H9 (cell line): ENCODE data around the gene PTPRF. TPM values are rescaled to one million over a fixed set of nuclear protein-coding genes. Genes with fewer than 3 reads are reported as not detected.

Experiments used
- DNase-seq: peaks from one replicate; pipeline ENCODE4 v3.0.0-alpha.2; 2017
- H2AFZ ChIP-seq: one replicate; pipeline ENCODE4 v1.6.1; 2013; ENCODE audit warnings: mild to moderate bottlenecking, low read length, control low read depth, moderate library complexity
- H2AK5ac ChIP-seq: 2 replicates; pipeline ENCODE4 v1.6.1; 2013; ENCODE audit warnings: low read length, control low read depth, mixed read lengths; ENCODE audit not compliant: insufficient read length
- H2BK120ac ChIP-seq: one replicate; pipeline ENCODE4 v1.6.1; 2013; ENCODE audit warnings: low read depth, mild to moderate bottlenecking, low read length, control low read depth, inconsistent platforms; ENCODE audit not compliant: poor library complexity, severe bottlenecking
- H2BK12ac ChIP-seq: 2 replicates; pipeline ENCODE4 v1.6.1; 2013; ENCODE audit warnings: low read length, control low read depth, mixed read lengths, low read depth; ENCODE audit not compliant: insufficient read length
- H2BK15ac ChIP-seq: 2 replicates; pipeline ENCODE4 v1.6.1; 2013; ENCODE audit warnings: low read depth, low read length, control low read depth
- H2BK20ac ChIP-seq: one replicate; pipeline ENCODE4 v1.6.1; 2013; ENCODE audit warnings: low read depth, mild to moderate bottlenecking, low read length, control low read depth, inconsistent platforms; ENCODE audit not compliant: poor library complexity, severe bottlenecking
- H2BK5ac ChIP-seq: 2 replicates; pipeline ENCODE4 v1.6.1; 2013; ENCODE audit warnings: low read length, control low read depth, mixed read lengths; ENCODE audit not compliant: insufficient read length
- H3K14ac ChIP-seq: 2 replicates; pipeline ENCODE4 v1.6.1; 2013; ENCODE audit warnings: low read length, control low read depth; ENCODE audit not compliant: insufficient read depth
- H3K18ac ChIP-seq: 2 replicates; pipeline ENCODE4 v1.6.1; 2013; ENCODE audit warnings: low read depth, mild to moderate bottlenecking, mixed read lengths, low read length, control low read depth; ENCODE audit not compliant: insufficient read length
- H3K23ac ChIP-seq: 2 replicates; pipeline ENCODE4 v1.6.1; 2013; ENCODE audit warnings: low read length, control low read depth, mixed read lengths, low read depth; ENCODE audit not compliant: insufficient read length
- H3K23me2 ChIP-seq: 2 replicates; pipeline ENCODE4 v1.6.1; 2013; ENCODE audit warnings: low read depth, mild to moderate bottlenecking, mixed read lengths, low read length, control low read depth; ENCODE audit not compliant: insufficient read length, poor library complexity, severe bottlenecking
- H3K27ac ChIP-seq: 2 replicates; pipeline ENCODE4 v1.5.1; 2013; ENCODE audit warnings: low read length, control low read depth, mixed read lengths, low read depth; ENCODE audit not compliant: insufficient read length
- H3K27me3 ChIP-seq: 2 replicates; pipeline ENCODE4 v1.6.1; 2013; ENCODE audit warnings: low read length, control low read depth, inconsistent platforms; ENCODE audit not compliant: insufficient read depth
- H3K4ac ChIP-seq: 2 replicates; pipeline ENCODE4 v1.6.1; 2013; ENCODE audit warnings: low read depth, mild to moderate bottlenecking, control low read depth, inconsistent platforms, low read length, moderate library complexity
- H3K4me1 ChIP-seq: 2 replicates; pipeline ENCODE4 v1.6.1; 2013; ENCODE audit warnings: low read length, control low read depth, inconsistent platforms; ENCODE audit not compliant: insufficient read depth
- H3K4me2 ChIP-seq: 2 replicates; pipeline ENCODE4 v1.6.1; 2013; ENCODE audit warnings: low read length, control low read depth, mixed read lengths; ENCODE audit not compliant: insufficient read length, insufficient read depth
- H3K56ac ChIP-seq: 2 replicates; pipeline ENCODE4 v1.6.1; 2013; ENCODE audit warnings: low read depth, mild to moderate bottlenecking, mixed read lengths, low read length, control low read depth; ENCODE audit not compliant: insufficient read length
- H3K79me1 ChIP-seq: 2 replicates; pipeline ENCODE4 v1.6.1; 2013; ENCODE audit warnings: low read depth, mild to moderate bottlenecking, moderate library complexity, low read length, control low read depth, inconsistent platforms; ENCODE audit not compliant: insufficient read depth, poor library complexity, severe bottlenecking
- H3K79me2 ChIP-seq: 2 replicates; pipeline ENCODE4 v1.6.1; 2013; ENCODE audit warnings: low read length, control low read depth, inconsistent platforms; ENCODE audit not compliant: insufficient read depth
- H3K9ac ChIP-seq: 2 replicates; pipeline ENCODE4 v1.6.1; 2013; ENCODE audit warnings: low read length, control low read depth, mixed read lengths; ENCODE audit not compliant: insufficient read length; ENCODE audit errors: extremely low read depth
- H3K9me3 ChIP-seq: one replicate; pipeline ENCODE4 v1.6.1; 2013; ENCODE audit warnings: low read depth, low read length, inconsistent platforms; ENCODE audit not compliant: control insufficient read depth
- H3T11ph ChIP-seq: one replicate; pipeline ENCODE4 v1.6.1; 2013; ENCODE audit warnings: mild to moderate bottlenecking, low read length, control low read depth, inconsistent platforms
- H4K20me1 ChIP-seq: one replicate; pipeline ENCODE4 v1.6.1; 2013; ENCODE audit not compliant: control insufficient read depth, insufficient read length, insufficient read depth
- H4K5ac ChIP-seq: 2 replicates; pipeline ENCODE4 v1.6.1; 2013; ENCODE audit warnings: low read depth, mild to moderate bottlenecking, mixed read lengths, low read length, control low read depth; ENCODE audit not compliant: insufficient read length
- H4K8ac ChIP-seq: replicated peaks from 2 replicates; pipeline ENCODE4 v1.6.1; 2013; ENCODE audit warnings: low read length, control low read depth, mixed read lengths, low read depth; ENCODE audit not compliant: insufficient read length
- H4K91ac ChIP-seq: 2 replicates; pipeline ENCODE4 v1.6.1; 2013; ENCODE audit warnings: low read depth, mild to moderate bottlenecking, moderate library complexity, mixed read lengths, low read length, control low read depth; ENCODE audit not compliant: insufficient read length
- H3K27ac Mint-ChIP-seq, 3 experiments: 2 replicates in 2 of 3; 3 replicates in 1 of 3; pipeline ENCODE4 v1.8.0; 2020 to 2021; ENCODE audit warnings: mixed read lengths in 3 of 3, mild to moderate bottlenecking in 1 of 3, moderate library complexity in 1 of 3
- H3K27me3 Mint-ChIP-seq: 2 replicates; pipeline ENCODE4 v1.8.0; 2021; ENCODE audit warnings: low read depth, mild to moderate bottlenecking, moderate library complexity, mixed read lengths
- H3K36me3 Mint-ChIP-seq, 3 experiments: 2 replicates in 2 of 3; 3 replicates in 1 of 3; pipeline ENCODE4 v1.8.0; 2020 to 2021; ENCODE audit warnings: low read depth in 3 of 3, mixed read lengths in 3 of 3; ENCODE audit not compliant: insufficient read depth in 1 of 3
- H3K4me1 Mint-ChIP-seq, 2 experiments: 2 replicates each; pipeline ENCODE4 v1.8.0; 2020; ENCODE audit warnings: mixed read lengths in 2 of 2
- H3K4me3 Mint-ChIP-seq, 2 experiments: 2 replicates in 1 of 2; 3 replicates in 1 of 2; pipeline ENCODE4 v1.8.0; 2020 to 2021; ENCODE audit warnings: mild to moderate bottlenecking in 2 of 2, mixed read lengths in 2 of 2, moderate library complexity in 1 of 2
- H3K9me3 Mint-ChIP-seq, 2 experiments: 2 replicates in 1 of 2; 3 replicates in 1 of 2; pipeline ENCODE4 v1.8.0; 2020; ENCODE audit warnings: mild to moderate bottlenecking in 2 of 2, mixed read lengths in 2 of 2, moderate library complexity in 1 of 2
- WGBS: extraction: QIAGEN DNeasy Blood & Tissue Kit; methylation state at CpG from one replicate; pipeline ENCODE4 v1.1.7; 2013; ENCODE audit warnings: missing lambda C conversion rate, low lambda C conversion rate, mixed read lengths; ENCODE audit not compliant: insufficient read length; ENCODE audit errors: extremely low coverage; 5-methylcytosine and 5-hydroxymethylcytosine counted together
- total RNA-seq: library from RNA; stranded (reverse); gene quantifications from 2 replicates; pipeline ENCODE4 v1.2.1, GENCODE V29; 2021
- TF ChIP-seq, protein P1 (sequence below): fragments of 200-600 bp; sonication (generic); conservative IDR thresholded peaks from 3 replicates; pipeline ENCODE4 v1.8.0; 2021; ENCODE audit warnings: antibody characterized with exemption, mild to moderate bottlenecking

Gene PTPRF
- total RNA-seq, 1 experiment from 2014 or later: 193 TPM

DNA sequence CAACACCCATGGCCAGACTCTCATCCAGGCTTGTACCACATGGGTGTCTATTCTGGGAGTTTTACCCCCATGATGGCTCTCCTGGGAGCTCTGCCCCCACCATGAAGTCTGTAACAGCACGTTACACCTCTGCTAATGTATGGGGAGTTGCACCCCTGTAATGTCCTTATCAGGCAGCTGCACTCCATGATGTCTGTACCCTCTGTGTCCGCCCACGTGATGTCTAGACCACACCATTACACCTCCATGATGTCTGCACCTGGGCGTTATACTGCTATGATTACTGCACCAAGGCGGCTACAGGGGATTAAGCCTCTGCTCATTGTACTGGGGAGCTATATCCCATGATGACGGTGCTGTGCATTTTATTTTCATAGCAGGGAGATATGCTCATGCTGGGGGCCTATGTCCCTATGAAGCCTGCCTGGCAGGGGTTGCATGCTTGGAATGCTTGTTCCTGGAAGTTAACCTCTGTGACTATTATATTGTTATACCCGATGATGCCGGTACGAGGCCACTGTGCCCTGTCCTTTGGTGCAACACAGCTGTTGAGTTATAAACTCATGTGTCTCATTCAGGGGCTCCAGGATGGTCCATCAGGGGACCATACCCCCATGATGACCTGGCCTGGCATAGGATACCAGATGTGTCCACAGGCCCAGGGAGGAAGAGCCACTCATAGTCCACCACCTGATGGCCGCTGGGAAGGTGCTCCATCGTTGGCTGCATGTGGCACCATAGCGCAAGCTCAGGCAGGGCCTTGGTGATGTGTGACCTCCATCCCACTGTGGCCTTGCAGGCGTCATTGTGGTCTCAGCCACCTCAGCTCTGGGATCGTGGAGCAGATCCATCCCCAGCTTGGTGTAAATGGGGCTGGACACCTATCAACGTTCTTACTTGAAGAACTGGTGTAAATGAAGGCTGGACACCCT is 12.1 kb downstream of the PTPRF start:
- Histone ChIP-seq H4K5ac (no peak overlapping the region), H3K4me1 (no peaks in the 10 kb centered on the region; the same call in 1 of the 2 replicates), H3K9me3 (no peaks in the 10 kb centered on the region), H3K4me2 (no peak overlapping the region), H3K27me3 (no peaks in the 10 kb centered on the region), H3K9ac (no peak overlapping the region), H2BK5ac (no peak overlapping the region), H3K14ac (no peak overlapping the region), H2BK120ac (no peak overlapping the region), H2BK12ac (no peak overlapping the region), H4K8ac (no peak overlapping the region), H3K27ac (no peak overlapping the region), H3K4ac (no peak overlapping the region), H2AFZ (no peak overlapping the region), H2BK20ac (no peak overlapping the region), H3K23ac (no peak overlapping the region), H3T11ph (no peak overlapping the region), H4K91ac (no peak overlapping the region), H3K23me2 (no peaks in the 10 kb centered on the region), H3K18ac (no peak overlapping the region), H2BK15ac (no peak overlapping the region), H3K79me2 (no peaks in the 10 kb centered on the region; the same call in 1 of the 2 replicates), H3K79me1 (no peaks in the 10 kb centered on the region), H4K20me1 (no peaks in the 10 kb centered on the region), H2AK5ac (no peak overlapping the region), H3K56ac (no peak overlapping the region)
- no CpG with 5 or more reads among the region's 15 CpGs for WGBS
- Mint-ChIP-seq H3K4me1 (peaks cover 45 to 47% of the 10 kb centered on the region in 2 experiments), H3K4me3 (no peak overlapping the region), H3K36me3 (peaks cover 16 to 52% (median 42%) of the 10 kb centered on the region in 3 experiments; a peak in 6 of 7 replicates), H3K27ac (peak overlapping the region in 1 of 3 experiments; percentile 49; a peak in 1 of 7 replicates), H3K9me3 (no peaks in the 10 kb centered on the region; a peak in 1 of 5 replicates), H3K27me3 (no peaks in the 10 kb centered on the region; the same call in 1 of the 2 replicates)
- TF ChIP-seq, protein P1, sequence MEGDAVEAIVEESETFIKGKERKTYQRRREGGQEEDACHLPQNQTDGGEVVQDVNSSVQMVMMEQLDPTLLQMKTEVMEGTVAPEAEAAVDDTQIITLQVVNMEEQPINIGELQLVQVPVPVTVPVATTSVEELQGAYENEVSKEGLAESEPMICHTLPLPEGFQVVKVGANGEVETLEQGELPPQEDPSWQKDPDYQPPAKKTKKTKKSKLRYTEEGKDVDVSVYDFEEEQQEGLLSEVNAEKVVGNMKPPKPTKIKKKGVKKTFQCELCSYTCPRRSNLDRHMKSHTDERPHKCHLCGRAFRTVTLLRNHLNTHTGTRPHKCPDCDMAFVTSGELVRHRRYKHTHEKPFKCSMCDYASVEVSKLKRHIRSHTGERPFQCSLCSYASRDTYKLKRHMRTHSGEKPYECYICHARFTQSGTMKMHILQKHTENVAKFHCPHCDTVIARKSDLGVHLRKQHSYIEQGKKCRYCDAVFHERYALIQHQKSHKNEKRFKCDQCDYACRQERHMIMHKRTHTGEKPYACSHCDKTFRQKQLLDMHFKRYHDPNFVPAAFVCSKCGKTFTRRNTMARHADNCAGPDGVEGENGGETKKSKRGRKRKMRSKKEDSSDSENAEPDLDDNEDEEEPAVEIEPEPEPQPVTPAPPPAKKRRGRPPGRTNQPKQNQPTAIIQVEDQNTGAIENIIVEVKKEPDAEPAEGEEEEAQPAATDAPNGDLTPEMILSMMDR: no peak
- DNase-seq: no peak
